A549 (cell line): ENCODE data around the gene C3orf20. TPM values are rescaled to one million over a fixed set of nuclear protein-coding genes. Genes with fewer than 3 reads are reported as not detected.

Source experiments
- ATAC-seq, 2 experiments: fragments of 200-7000 bp in 1 of 2; fragments of >200 bp in 1 of 2; cut with Nextera tagmentation in 1 of 2; cut with Tn5 transposase in 1 of 2; 3 replicates each; pipeline versions ENCODE4 v1.8.0 to v1.9.1; 2018 to 2020; ENCODE audit warnings: mild to moderate bottlenecking in 1 of 2, moderate library complexity in 1 of 2
- CTCF ChIA-PET: fragments of 300-600 bp; sonication (Branson Sonifier 250); formaldehyde crosslinking; extraction: SDS; loops from one replicate; lab custom pipeline; 2021; ENCODE audit warnings: antibody characterized with exemption, inconsistent platforms; lab: Yijun Ruan, JAX
- POLR2A ChIA-PET: fragments of 350-600 bp; formaldehyde crosslinking; extraction: SDS; loops from one replicate; lab custom pipeline; 2021; ENCODE audit warnings: antibody characterized with exemption, inconsistent platforms; lab: Yijun Ruan, JAX
- DNase-seq, 2 experiments: peaks; one replicate each; pipeline versions ENCODE4 v3.0.0 to v3.0.0-alpha.2; 2011 to 2016; ENCODE audit warnings: low read depth in 1 of 2, low spot score in 1 of 2
- FAIRE-seq: peaks from 2 replicates; lab custom pipeline; 2011; peaks lifted over from hg19 to GRCh38; lab: Jason Lieb, UNC
- H3K27ac ChIP-seq, 2 experiments: fragments of >200 bp; sonication (Bioruptor Twin); formaldehyde crosslinking; 3 replicates each; pipeline ENCODE4 v1.5.1; 2016 to 2017
- H3K4me1 ChIP-seq: fragments of >200 bp; sonication (Bioruptor Twin); formaldehyde crosslinking; 3 replicates; pipeline ENCODE4 v1.6.1; 2016
- H3K4me2 ChIP-seq: fragments of >200 bp; sonication (Bioruptor Twin); formaldehyde crosslinking; 3 replicates; pipeline ENCODE4 v1.6.1; 2016
- H3K4me3 ChIP-seq: fragments of >200 bp; sonication (Bioruptor Twin); formaldehyde crosslinking; 3 replicates; pipeline ENCODE4 v1.5.1; 2016
- H3K9me3 ChIP-seq: fragments of >200 bp; sonication (Bioruptor Twin); formaldehyde crosslinking; 3 replicates; pipeline ENCODE4 v1.6.1; 2016
- CBX2 ChIP-seq: fragments of 200-600 bp; sonication (generic); IDR thresholded peaks from 2 replicates; pipeline ENCODE4 v1.6.1; 2016; ENCODE audit warnings: low read depth, mild to moderate bottlenecking, borderline replicate concordance
- CHD2 ChIP-seq: fragments of 150-350 bp; IDR thresholded peaks from 2 replicates; pipeline ENCODE4 v1.6.1; 2014; ENCODE audit warnings: low read length; ENCODE audit not compliant: partially characterized antibody
- CTCF ChIP-seq: fragments of >200 bp; sonication (Bioruptor Twin); formaldehyde crosslinking; IDR thresholded peaks from 3 replicates; pipeline ENCODE4 v1.5.1; 2016
- EHMT2 ChIP-seq: fragments of 200-600 bp; sonication (generic); IDR thresholded peaks from 2 replicates; pipeline ENCODE4 v1.6.1; 2016; ENCODE audit warnings: antibody characterized with exemption, low read depth, mild to moderate bottlenecking, moderate library complexity
- ELK1 ChIP-seq: fragments of 150-350 bp; IDR thresholded peaks from 2 replicates; pipeline ENCODE4 v1.6.1; 2014; ENCODE audit warnings: low read depth, mild to moderate bottlenecking, low read length
- HOXB13 ChIP-seq: fragments of 250-450 bp; sonication (Bioruptor Pico); IDR thresholded peaks from 2 replicates; pipeline ENCODE4 v1.5.0; 2020; ENCODE audit warnings: low read depth, mild to moderate bottlenecking, moderate library complexity
- KDM1A ChIP-seq: fragments of 200-600 bp; sonication (generic); IDR thresholded peaks from 2 replicates; pipeline ENCODE4 v1.6.1; 2016; ENCODE audit warnings: low read depth, mild to moderate bottlenecking
- MAFK ChIP-seq: fragments of 450-650 bp; IDR thresholded peaks from 2 replicates; pipeline ENCODE4 v1.6.1; 2014; ENCODE audit not compliant: partially characterized antibody
- MAX ChIP-seq: IDR thresholded peaks from 2 replicates; pipeline ENCODE4 v1.6.1; 2012
- MYC ChIP-seq: IDR thresholded peaks from 2 replicates; pipeline ENCODE4 v1.6.1; 2012; ENCODE audit warnings: mild to moderate bottlenecking, inconsistent platforms, low read length, improper control_type of control experiment, borderline replicate concordance
- REST ChIP-seq: fragments of 200-600 bp; sonication (generic); IDR thresholded peaks from 2 replicates; pipeline ENCODE4 v1.6.1; 2016; ENCODE audit warnings: antibody characterized with exemption, mild to moderate bottlenecking, moderate library complexity
- RFX5 ChIP-seq: fragments of 450-650 bp; IDR thresholded peaks from 2 replicates; pipeline ENCODE4 v1.7.1; 2014; ENCODE audit warnings: antibody characterized with exemption, mild to moderate bottlenecking, moderate library complexity
- ZC3H11A ChIP-seq: fragments of 450-650 bp; IDR thresholded peaks from 2 replicates; pipeline ENCODE4 v1.6.1; 2014; ENCODE audit warnings: antibody characterized with exemption, mild to moderate bottlenecking
- ZNF302 ChIP-seq: fragments of 250-450 bp; sonication (Bioruptor Pico); IDR thresholded peaks from 2 replicates; pipeline ENCODE4 v1.9.0; 2021; ENCODE audit warnings: inconsistent platforms, mild to moderate bottlenecking, moderate library complexity
- WGBS: methylation state at CpG from one replicate; pipeline ENCODE4 v1.1.6; 2017; ENCODE audit errors: missing lambda C conversion rate; 5-methylcytosine and 5-hydroxymethylcytosine counted together
- polyA plus RNA-seq, 4 experiments: library from polyadenylated mRNA; depleted of rRNA in 3 of 4; stranded (reverse); fragments of >200 nt; fragmentation: RNase III in 1 of 4; extraction: RNeasy Plus Mini Kit Qiagen cat#74134 plus additional on column Dnase treatment in 1 of 4; gene quantifications; 2 replicates in 3 of 4; 3 replicates in 1 of 4; pipeline ENCODE4 v1.2.3, GENCODE V29; 2011 to 2017

The C3orf20 gene
- polyA plus RNA-seq, 2 of the 4 experiments (the other 2 are of a cell fraction) = 0.05 TPM; not detected in 1

GRCh38 chr3:14803981-14804834 is 129.3 kb downstream of the C3orf20 start:
- ATAC-seq = peak; percentile 30 to 38; a peak in 4 of 6 replicates
- CTCF ChIA-PET = interaction anchor here (1.0 to 1.2 kb wide), 2 partner anchors 14 to 117 kb away, joined by 5 read pairs; no protein-coding TSS in a partner anchor
- no peak for FAIRE-seq
- Histone ChIP-seq H3K27ac (peak overlapping the region; percentile 41 to 51; a peak in 5 of 6 replicates), H3K4me3 (no peak overlapping the region), H3K9me3 (no peaks in the 10 kb centered on the region), H3K4me2 (peak overlapping the region; percentile 72), H3K4me1 (peaks cover 34% of the 10 kb centered on the region)
- DNase-seq = no peak
- POLR2A ChIA-PET = no interaction called here
- 80% methylated on average over 12 of the region's 12 CpGs for WGBS
- no peak for TF ChIP-seq CBX2
- TF ChIP-seq MYC = no peak
- TF ChIP-seq MAX = no peak

- Histone ChIP-seq H3K9me3 (no peaks in the 10 kb centered on the region), H3K4me1 (peaks cover 34% of the 10 kb centered on the region), H3K4me3 (no peak overlapping the region), H3K4me2 (peak overlapping the region; percentile 72)
- CTCF ChIA-PET = interaction anchor here (1.0 to 1.2 kb wide), 2 partner anchors 14 to 116 kb away, joined by 5 read pairs; no protein-coding TSS in a partner anchor
- DNase-seq = no peak
- TF ChIP-seq ELK1 = no peak
- TF ChIP-seq KDM1A = 0 out of 2 replicates have a peak, but pooled peaks have one; percentile 18
- TF ChIP-seq, all 56 proteins: peak for 1
- 63% methylated on average over 7 of the region's 7 CpGs for WGBS
- no peak for ATAC-seq
- POLR2A ChIA-PET = no interaction called here
- peak overlapping the region; percentile 41 to 51; a peak in 5 of 6 replicates for H3K27ac ChIP-seq
- FAIRE-seq = no peak
Observed at GRCh38 chr3:14804835-14805780, 130.2 kb downstream of the C3orf20 start.

- TF ChIP-seq EHMT2 = no peak
- TF ChIP-seq REST = no peak
- no peak for TF ChIP-seq ZNF302 (CRISPR knock-in tag)
- TF ChIP-seq HOXB13 (CRISPR knock-in tag) = no peak
- no peak for TF ChIP-seq CTCF
- TF ChIP-seq MAFK = no peak
- TF ChIP-seq CHD2 = no peak
- no peak for TF ChIP-seq RFX5
- TF ChIP-seq ZC3H11A = no peak
- TF ChIP-seq, all 56 proteins: peak for 0
- FAIRE-seq (no peak), ATAC-seq (no peak), DNase-seq (no peak)
- POLR2A ChIA-PET = no interaction called here
- no peaks in the 10 kb centered on the region for H3K9me3 ChIP-seq
- H3K4me2 ChIP-seq = no peak overlapping the region
- CTCF ChIA-PET = interaction anchor here (0.7 to 1.5 kb wide), 2 partner anchors 10 to 14 kb away, joined by 3 to 4 read pairs; no protein-coding TSS in a partner anchor
- no peak overlapping the region for H3K27ac ChIP-seq
- peaks cover 34% of the 10 kb centered on the region for H3K4me1 ChIP-seq
- no peak overlapping the region for H3K4me3 ChIP-seq
- 71% methylated on average over 4 of the region's 4 CpGs for WGBS
Observed at GRCh38 chr3:14805961-14806537, 131.1 kb downstream of the C3orf20 start.
